OCI-LY1 (cell line): Measurements from ENCODE around the gene ECSIT.
"Not testable (repeated sequence)": the region's sequence is repeated elsewhere in the genome, so short reads cannot be mapped to it uniquely, and the experiment has no call there.

Experiments
- EZH2 ChIP-seq: fragments of 200-600 bp; sonication (generic), shearing (Covaris generic); IDR thresholded peaks from 2 replicates; pipeline ENCODE4 v1.8.0; 2017; ENCODE audit warnings: borderline replicate concordance, mixed run types, mild to moderate bottlenecking, antibody characterized with exemption, low read length, moderate library complexity, mixed read lengths
- TF ChIP-seq, protein P1 (sequence below): fragments of 200-600 bp; sonication (generic), shearing (Covaris generic); IDR thresholded peaks from 2 replicates; pipeline ENCODE4 v1.5.1; 2017; ENCODE audit warnings: mild to moderate bottlenecking, antibody characterized with exemption, low read length, moderate library complexity, mixed read lengths

GRCh38 chr19:11565649-11565980 lies 36.7 kb upstream of the ECSIT start:
- TF ChIP-seq, protein P1, sequence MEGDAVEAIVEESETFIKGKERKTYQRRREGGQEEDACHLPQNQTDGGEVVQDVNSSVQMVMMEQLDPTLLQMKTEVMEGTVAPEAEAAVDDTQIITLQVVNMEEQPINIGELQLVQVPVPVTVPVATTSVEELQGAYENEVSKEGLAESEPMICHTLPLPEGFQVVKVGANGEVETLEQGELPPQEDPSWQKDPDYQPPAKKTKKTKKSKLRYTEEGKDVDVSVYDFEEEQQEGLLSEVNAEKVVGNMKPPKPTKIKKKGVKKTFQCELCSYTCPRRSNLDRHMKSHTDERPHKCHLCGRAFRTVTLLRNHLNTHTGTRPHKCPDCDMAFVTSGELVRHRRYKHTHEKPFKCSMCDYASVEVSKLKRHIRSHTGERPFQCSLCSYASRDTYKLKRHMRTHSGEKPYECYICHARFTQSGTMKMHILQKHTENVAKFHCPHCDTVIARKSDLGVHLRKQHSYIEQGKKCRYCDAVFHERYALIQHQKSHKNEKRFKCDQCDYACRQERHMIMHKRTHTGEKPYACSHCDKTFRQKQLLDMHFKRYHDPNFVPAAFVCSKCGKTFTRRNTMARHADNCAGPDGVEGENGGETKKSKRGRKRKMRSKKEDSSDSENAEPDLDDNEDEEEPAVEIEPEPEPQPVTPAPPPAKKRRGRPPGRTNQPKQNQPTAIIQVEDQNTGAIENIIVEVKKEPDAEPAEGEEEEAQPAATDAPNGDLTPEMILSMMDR = not testable (repeated sequence)
- not testable (repeated sequence) for TF ChIP-seq EZH2
